ENCODE measurements around the gene PACS1.

DNA sequence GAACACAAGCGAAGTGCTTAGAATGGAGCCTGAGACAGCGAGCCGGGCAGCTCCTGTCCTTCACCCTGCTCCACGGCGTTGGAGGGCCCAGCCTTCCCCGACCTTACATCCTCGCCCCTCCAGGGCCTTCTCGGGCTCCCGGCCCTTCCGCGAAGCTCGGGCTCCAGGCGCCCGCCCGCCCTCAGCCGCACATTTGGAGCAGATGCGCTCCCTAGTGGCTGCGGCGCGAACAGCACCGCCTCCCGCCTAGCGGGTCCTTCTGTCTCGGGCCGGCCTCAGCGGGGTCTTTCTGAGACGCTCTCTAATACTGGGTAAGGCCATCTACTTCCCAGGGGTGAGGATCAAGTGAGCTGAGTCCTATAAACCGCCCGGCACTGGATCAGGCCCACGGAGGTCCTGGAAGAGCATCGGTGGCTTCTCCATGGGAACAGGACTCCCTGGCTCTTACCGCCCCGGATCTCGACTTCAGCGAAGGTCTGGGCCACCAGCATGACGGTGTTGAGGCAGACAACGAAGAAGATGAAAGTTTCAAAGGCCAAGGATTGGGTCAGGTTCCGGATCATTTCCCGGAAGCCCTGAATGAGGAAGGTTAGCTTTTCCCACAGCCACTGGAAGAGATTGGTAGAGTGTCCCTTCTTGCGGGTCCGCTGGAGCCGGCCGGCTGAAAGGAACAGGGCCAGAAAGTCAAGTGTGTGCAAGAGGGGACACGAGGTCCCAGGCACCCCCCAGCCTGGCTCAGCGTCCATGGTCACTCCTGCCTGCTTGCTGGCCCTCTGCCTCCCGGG, 47.5 kb upstream of the PACS1 start:
- TF ChIP-seq POLR2A (IDR thresholded peaks at IDR 0.05): no peak
- no peak for TF ChIP-seq EP300 (IDR thresholded peaks at IDR 0.05)
- TF ChIP-seq CTCF (IDR thresholded peaks at IDR 0.05): peak in 5 of 7 experiments; percentile 74 to 99 (median 97)
- no peak for TF ChIP-seq POLR2AphosphoS5 (IDR thresholded peaks at IDR 0.05)

Data from stomach (tissue), 4 donors.